22Rv1 (cell line): ENCODE results near the gene MSANTD4.

Experiments used
- H3K27ac ChIP-seq: fragments of 450-650 bp; 2 replicates; pipeline ENCODE4 v1.5.1; 2017
- ZFX ChIP-seq: fragments of 450-650 bp; IDR thresholded peaks from 2 replicates; pipeline ENCODE4 v1.6.1; 2017; ENCODE audit warnings: antibody characterized with exemption, borderline replicate concordance
- TF ChIP-seq, protein P1 (sequence below): fragments of 450-650 bp; IDR thresholded peaks from 2 replicates; pipeline ENCODE4 v1.5.1; 2017; ENCODE audit warnings: mild to moderate bottlenecking

Gene MSANTD4

DNA sequence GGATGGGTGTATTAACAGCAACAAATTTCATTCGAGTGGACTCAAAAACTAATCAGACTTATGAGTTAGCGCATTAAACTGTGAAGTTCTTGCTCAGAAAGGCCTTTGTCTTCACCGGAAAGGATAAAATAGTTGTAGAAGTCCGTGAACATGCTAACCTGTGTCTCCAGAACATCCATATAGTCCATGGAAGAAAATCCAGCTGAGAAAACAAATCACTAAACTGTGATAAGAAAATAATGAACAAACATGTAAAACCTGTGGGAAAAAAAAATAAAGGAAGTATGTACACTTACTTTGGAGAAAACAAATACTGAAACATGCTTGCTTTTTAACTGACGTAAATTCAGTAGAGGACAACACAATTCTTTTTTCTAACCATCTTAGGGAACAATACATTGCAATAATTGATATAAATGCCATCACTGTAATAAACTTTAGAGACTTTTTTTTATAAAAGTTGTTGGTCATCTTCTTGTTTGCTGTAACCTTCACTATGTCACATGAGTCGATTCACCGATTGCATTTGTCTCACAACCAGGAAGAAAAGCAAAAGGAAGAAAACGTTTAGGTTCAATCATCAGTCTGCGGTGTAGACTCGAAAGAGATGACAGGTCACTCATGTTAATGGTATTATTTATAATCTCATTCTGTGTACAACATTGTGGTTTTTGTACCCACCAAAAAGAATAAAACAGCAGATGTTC, 41.9 kb downstream of the MSANTD4 start:
- no peak for TF ChIP-seq ZFX
- TF ChIP-seq, protein P1, sequence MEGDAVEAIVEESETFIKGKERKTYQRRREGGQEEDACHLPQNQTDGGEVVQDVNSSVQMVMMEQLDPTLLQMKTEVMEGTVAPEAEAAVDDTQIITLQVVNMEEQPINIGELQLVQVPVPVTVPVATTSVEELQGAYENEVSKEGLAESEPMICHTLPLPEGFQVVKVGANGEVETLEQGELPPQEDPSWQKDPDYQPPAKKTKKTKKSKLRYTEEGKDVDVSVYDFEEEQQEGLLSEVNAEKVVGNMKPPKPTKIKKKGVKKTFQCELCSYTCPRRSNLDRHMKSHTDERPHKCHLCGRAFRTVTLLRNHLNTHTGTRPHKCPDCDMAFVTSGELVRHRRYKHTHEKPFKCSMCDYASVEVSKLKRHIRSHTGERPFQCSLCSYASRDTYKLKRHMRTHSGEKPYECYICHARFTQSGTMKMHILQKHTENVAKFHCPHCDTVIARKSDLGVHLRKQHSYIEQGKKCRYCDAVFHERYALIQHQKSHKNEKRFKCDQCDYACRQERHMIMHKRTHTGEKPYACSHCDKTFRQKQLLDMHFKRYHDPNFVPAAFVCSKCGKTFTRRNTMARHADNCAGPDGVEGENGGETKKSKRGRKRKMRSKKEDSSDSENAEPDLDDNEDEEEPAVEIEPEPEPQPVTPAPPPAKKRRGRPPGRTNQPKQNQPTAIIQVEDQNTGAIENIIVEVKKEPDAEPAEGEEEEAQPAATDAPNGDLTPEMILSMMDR: no peak
- no peak overlapping the region for H3K27ac ChIP-seq

DNA sequence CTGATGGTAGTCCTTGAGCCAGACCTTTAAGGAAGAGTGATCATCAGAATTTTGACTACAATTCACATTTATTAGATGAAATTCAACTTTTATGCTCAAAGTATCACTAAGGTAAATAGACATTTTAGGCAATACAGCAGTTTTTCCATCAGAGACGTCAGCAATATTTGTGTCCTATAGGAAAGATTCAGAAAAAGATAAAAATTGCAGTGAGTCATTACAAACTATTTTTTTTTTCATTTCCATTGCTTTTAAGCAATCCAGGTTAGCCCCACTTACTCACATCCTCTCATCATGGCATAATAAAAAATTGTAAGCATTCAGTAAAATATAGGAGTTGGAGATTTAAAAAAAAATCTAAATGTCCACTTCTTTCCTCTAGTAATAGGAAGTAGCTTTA, 46.9 kb downstream of the MSANTD4 start:
- no peak for TF ChIP-seq ZFX
- TF ChIP-seq, protein P1: no peak
- no peak overlapping the region for H3K27ac ChIP-seq

DNA sequence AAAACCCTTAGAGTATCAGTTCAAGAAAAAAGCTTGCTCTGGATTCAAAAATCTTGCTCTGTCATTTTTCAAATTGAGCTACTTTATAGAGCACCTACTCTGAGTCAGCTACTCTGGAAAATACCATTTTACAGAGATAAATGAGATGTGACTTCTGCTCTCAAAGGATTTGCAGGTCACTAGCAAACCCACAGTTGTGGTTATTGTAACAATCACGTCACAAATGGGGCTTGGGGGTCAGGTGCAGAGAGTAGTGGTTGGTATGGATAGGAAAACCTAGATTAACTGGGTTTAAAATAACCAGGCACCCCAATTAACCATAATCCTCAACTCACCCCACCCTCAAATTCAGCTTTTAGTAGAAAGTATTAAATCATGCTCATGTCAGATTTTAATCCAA, 52.3 kb downstream of the MSANTD4 start:
- no peak overlapping the region for H3K27ac ChIP-seq
- TF ChIP-seq, protein P1: no peak
- no peak for TF ChIP-seq ZFX

DNA sequence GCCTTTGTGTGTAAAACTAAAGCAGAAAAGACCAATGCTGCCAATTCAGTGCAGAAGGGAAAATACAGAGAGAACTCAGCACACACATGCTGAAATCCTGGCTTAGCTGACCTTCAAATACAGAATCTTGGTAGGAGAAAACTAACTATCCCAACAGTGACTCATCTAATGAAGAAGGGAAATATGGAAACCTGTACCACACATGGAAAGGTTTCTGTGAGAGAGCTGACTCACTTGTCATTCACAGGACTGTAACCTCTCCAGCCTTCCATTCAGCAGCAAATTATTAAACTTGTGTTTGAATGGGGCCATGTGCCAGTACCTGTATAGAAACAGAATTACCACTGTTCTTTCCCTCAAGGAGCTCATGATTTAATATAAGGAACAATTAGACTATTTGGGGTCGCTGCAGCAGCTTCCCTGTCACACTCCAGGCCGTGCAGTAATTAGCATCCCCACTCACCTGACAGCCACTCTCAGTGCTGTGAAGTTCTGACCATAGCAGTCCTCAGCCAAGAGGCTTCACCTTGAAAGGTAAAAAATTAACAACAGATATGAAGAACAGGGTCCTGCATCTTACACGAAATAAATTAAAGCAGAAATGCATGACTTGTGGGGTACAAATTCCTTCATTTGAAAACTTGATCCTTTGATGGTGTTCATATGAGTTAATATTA, 53.9 kb downstream of the MSANTD4 start:
- TF ChIP-seq ZFX: no peak
- TF ChIP-seq, protein P1: no peak
- H3K27ac ChIP-seq: no peak overlapping the region

DNA sequence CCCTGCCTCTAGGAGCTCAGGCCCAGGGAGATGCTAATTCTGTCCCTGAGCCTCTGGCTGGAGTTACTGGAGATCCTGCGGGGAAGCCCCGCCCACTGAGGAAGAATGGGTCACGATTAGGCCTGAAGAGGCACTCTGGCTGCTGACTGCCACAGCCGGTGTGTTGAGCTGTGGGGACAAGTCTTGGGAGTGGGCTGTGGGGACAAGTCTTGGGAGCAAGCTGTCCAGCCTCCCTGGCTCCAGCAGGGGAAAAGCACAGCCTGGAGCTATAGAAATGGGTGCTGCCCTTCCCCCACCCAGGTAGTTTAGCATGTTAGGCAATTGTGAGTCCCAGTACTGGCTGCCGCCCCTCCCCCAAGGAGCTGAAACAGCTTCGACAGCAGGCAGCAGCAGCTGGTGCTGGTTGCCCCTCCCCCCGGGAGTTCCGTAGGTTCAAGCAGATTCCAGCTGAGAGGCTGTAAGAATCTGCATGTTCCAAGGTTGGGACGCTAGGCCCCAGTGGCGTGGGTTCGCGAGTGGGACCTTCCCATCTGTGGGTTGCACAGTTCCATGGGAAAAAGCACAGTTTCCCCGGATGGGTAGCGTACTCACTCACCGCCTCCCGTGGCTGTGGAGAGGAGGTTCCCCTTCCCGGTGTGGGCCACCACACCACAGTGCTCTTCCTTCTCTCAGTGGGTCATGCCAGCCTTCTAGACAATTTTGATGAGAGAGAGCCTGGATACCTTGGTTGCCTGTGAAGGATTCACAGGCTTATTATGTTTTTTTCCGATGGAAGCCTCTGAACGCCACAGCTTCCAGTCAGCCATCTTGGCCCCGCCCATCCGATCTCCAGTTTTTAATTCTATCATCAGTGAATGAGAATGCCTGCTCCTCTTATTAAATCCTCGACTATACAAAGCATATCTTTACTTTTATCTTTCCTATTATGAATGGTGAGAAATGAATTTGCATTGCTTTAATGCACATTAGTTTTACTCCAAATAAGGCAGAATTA, 61.5 kb downstream of the MSANTD4 start:
- TF ChIP-seq ZFX: no peak
- TF ChIP-seq, protein P1: no peak
- H3K27ac ChIP-seq: no peak overlapping the region
